HPDE6-E6E7 (cell line): Measurements from ENCODE around the gene BBS2.
A peak's percentile ranks its signal among the peaks of the same experiment; 100 is the strongest.
"Not testable (repeated sequence)": the region's sequence is repeated elsewhere in the genome, so short reads cannot be mapped to it uniquely, and the experiment has no call there.

Source experiments
- DNase-seq: peaks from one replicate; pipeline ENCODE4 v3.0.0; 2011; ENCODE audit warnings: missing footprints; ENCODE audit errors: extremely low spot score

BBS2 gene

GRCh38 chr16:56525236-56525635 is 5.4 kb upstream of the BBS2 start:
- DNase-seq, result no peak

GRCh38 chr16:56520251-56520577 is 390 bp upstream of the BBS2 start:
- DNase-seq, result no peak

GRCh38 chr16:56518425-56518824 is 1.4 kb downstream of the BBS2 start:
- DNase-seq, result no peak

GRCh38 chr16:56517206-56517605 is 2.6 kb downstream of the BBS2 start:
- DNase-seq, result no peak

- DNase-seq, result no peak
Observed at GRCh38 chr16:56515665-56516064, 4.2 kb downstream of the BBS2 start.

- peak; percentile 31 for DNase-seq
Observed at GRCh38 chr16:56514845-56515244, 5.0 kb downstream of the BBS2 start.

- DNase-seq, result peak; percentile 49
Observed at GRCh38 chr16:56513972-56514371, 5.9 kb downstream of the BBS2 start.

GRCh38 chr16:56513091-56513490 is 6.7 kb downstream of the BBS2 start:
- DNase-seq, result no peak

GRCh38 chr16:56512025-56512424 is 7.8 kb downstream of the BBS2 start:
- no peak for DNase-seq

GRCh38 chr16:56510544-56510943 is 9.3 kb downstream of the BBS2 start:
- no peak for DNase-seq

- no peak for DNase-seq
Observed at GRCh38 chr16:56506941-56507340, 12.9 kb downstream of the BBS2 start.

- DNase-seq, result no peak
Observed at GRCh38 chr16:56505181-56505580, 14.6 kb downstream of the BBS2 start.

GRCh38 chr16:56493815-56494214 is 26.0 kb downstream of the BBS2 start:
- DNase-seq, result no peak

GRCh38 chr16:56493126-56493525 is 26.7 kb downstream of the BBS2 start:
- no peak for DNase-seq

GRCh38 chr16:56491657-56492261 is 28.1 kb downstream of the BBS2 start:
- no peak for DNase-seq

GRCh38 chr16:56488868-56489267 is 31.0 kb downstream of the BBS2 start:
- not testable (repeated sequence) for DNase-seq

GRCh38 chr16:56488035-56488434 is 31.8 kb downstream of the BBS2 start:
- DNase-seq, result no peak

GRCh38 chr16:56483394-56483793 is 36.4 kb downstream of the BBS2 start:
- DNase-seq, result no peak

GRCh38 chr16:56482683-56483236 is 37.1 kb downstream of the BBS2 start:
- DNase-seq, result no peak

GRCh38 chr16:56481468-56482122 is 38.2 kb downstream of the BBS2 start:
- no peak for DNase-seq

- no peak for DNase-seq
Observed at GRCh38 chr16:56480776-56481467, 38.9 kb downstream of the BBS2 start.

- DNase-seq, result no peak
Observed at GRCh38 chr16:56479469-56479868, 40.4 kb downstream of the BBS2 start.
